HUES48 (cell line): ENCODE measurements around the gene URM1.

ENCODE experiments used
- H3K27ac ChIP-seq: one replicate; pipeline ENCODE4 v1.7.0; 2013; ENCODE audit warnings: low read depth, low read length, inconsistent platforms
- H3K27me3 ChIP-seq: 2 replicates; pipeline ENCODE4 v1.6.1; 2013; ENCODE audit warnings: mild to moderate bottlenecking, low read length; ENCODE audit not compliant: control insufficient read depth, insufficient read depth
- H3K36me3 ChIP-seq: 2 replicates; pipeline ENCODE4 v1.6.1; 2013; ENCODE audit warnings: low read length; ENCODE audit not compliant: control insufficient read depth, insufficient read depth
- H3K4me1 ChIP-seq: 2 replicates; pipeline ENCODE4 v1.6.1; 2013; ENCODE audit warnings: mild to moderate bottlenecking, low read length; ENCODE audit not compliant: control insufficient read depth, insufficient read depth
- H3K4me3 ChIP-seq: 2 replicates; pipeline ENCODE4 v1.5.1; 2013; ENCODE audit warnings: mild to moderate bottlenecking, low read depth, low read length
- H3K9ac ChIP-seq: 2 replicates; pipeline ENCODE4 v1.6.1; 2013; ENCODE audit warnings: mild to moderate bottlenecking, low read depth, low read length, moderate library complexity
- H3K9me3 ChIP-seq: 2 replicates; pipeline ENCODE4 v1.6.1; 2013; ENCODE audit warnings: low read length; ENCODE audit not compliant: control insufficient read depth, insufficient read depth

URM1 gene

DNA sequence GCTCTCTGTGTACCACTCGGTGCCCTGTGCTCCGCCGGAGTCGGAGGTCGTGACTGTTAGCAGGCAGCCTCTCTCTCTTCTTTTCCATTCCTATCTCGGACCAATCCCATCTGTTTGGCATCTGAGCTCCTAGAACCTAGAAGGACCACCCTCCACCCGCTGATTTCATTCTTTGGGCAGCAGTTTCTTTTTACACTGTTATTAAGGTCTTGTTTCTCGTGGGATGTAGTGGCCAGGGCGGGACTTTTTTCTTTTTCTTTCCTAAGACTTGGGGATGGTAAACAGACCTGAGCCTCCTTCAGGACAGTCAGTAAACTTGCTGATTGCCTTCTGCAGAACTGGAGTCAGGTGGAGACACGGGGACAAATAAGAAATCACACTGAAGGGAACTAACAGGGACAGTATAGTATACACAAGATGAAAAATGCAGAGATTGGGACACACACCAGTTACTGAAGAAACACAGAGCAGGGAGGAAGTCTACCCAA lies 500 bp downstream of the URM1 start:
- peak overlapping the region; percentile 98 for H3K4me3 ChIP-seq
- H3K9me3 ChIP-seq: no peaks in the 10 kb centered on the region
- H3K4me1 ChIP-seq: peaks cover 4% of the 10 kb centered on the region; the same call in 1 of the 2 replicates
- H3K27ac ChIP-seq: peak overlapping the region; percentile 71
- H3K9ac ChIP-seq: peak overlapping the region; percentile 64
- peaks cover 4% of the 10 kb centered on the region; the same call in 1 of the 2 replicates for H3K36me3 ChIP-seq
- H3K27me3 ChIP-seq: peaks cover 24% of the 10 kb centered on the region

DNA sequence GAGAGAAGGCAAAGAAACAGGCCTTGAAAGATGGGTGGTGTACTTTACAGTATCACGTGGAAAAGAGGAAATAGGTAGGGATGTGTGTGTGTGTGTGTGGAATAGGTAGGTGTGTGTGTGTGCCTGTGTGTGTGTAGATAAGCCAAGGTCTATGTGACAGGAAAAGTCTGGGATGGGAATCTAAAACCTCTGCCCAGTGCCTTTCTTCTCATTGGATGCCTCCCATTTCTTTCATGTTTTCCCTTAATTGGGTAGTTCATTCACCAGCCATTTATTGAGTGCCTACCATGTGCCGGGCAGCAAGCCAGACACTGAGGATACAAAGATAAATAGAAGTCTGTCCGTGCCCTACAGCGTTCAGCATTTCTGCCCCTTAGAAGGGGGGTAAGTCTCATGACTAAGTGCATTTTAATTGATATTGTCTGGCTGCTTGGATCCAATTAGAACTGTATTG lies 1.0 kb downstream of the URM1 start:
- H3K4me3 ChIP-seq: peak overlapping the region; percentile 98
- H3K4me1 ChIP-seq: peaks cover 4% of the 10 kb centered on the region; the same call in 1 of the 2 replicates
- peaks cover 4% of the 10 kb centered on the region; the same call in 1 of the 2 replicates for H3K36me3 ChIP-seq
- peaks cover 18% of the 10 kb centered on the region for H3K27me3 ChIP-seq
- no peaks in the 10 kb centered on the region for H3K9me3 ChIP-seq
- H3K9ac ChIP-seq: no peak overlapping the region
- no peak overlapping the region for H3K27ac ChIP-seq

GRCh38 chr9:128372784-128373183 lies 1.6 kb downstream of the URM1 start:
- H3K4me1 ChIP-seq: peaks cover 4% of the 10 kb centered on the region; the same call in 1 of the 2 replicates
- peaks cover 6% of the 10 kb centered on the region; the same call in 1 of the 2 replicates for H3K36me3 ChIP-seq
- no peak overlapping the region for H3K27ac ChIP-seq
- no peaks in the 10 kb centered on the region for H3K9me3 ChIP-seq
- H3K9ac ChIP-seq: no peak overlapping the region
- peaks cover 12% of the 10 kb centered on the region for H3K27me3 ChIP-seq
- H3K4me3 ChIP-seq: no peak overlapping the region

GRCh38 chr9:128374221-128374675 lies 3.1 kb downstream of the URM1 start:
- Histone ChIP-seq H3K9ac (no peak overlapping the region), H3K4me3 (no peak overlapping the region), H3K9me3 (no peaks in the 10 kb centered on the region), H3K36me3 (peaks cover 9% of the 10 kb centered on the region), H3K27me3 (peaks cover 3% of the 10 kb centered on the region), H3K4me1 (peaks cover 4% of the 10 kb centered on the region; the same call in 1 of the 2 replicates), H3K27ac (no peak overlapping the region)

DNA sequence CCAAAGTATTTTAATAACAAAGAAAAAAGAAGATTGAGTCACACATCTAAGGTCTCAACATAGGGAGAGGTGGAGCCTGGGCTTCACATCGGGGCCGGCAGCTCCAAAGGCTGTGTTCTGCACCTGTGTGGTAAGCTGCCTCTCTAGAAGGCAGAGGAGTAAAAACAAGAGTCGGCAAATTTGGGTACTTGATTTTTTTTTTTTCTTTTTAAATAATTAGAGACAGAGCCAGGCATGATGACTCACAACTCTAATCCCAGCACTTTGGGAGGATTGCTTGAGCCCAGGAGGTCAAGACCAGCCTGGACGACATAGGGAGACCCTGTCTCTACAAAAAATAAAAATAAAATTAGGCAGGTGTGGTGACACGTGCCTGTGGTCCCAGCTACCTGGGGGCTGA lies 4.7 kb downstream of the URM1 start:
- Histone ChIP-seq H3K9ac (no peak overlapping the region), H3K9me3 (no peaks in the 10 kb centered on the region), H3K36me3 (peaks cover 9% of the 10 kb centered on the region), H3K4me3 (no peak overlapping the region), H3K27ac (no peak overlapping the region), H3K4me1 (peaks cover 4% of the 10 kb centered on the region; the same call in 1 of the 2 replicates), H3K27me3 (no peaks in the 10 kb centered on the region)

GRCh38 chr9:128382261-128382660 lies 11.1 kb downstream of the URM1 start:
- Histone ChIP-seq H3K9ac (no peak overlapping the region), H3K4me1 (peaks cover 41% of the 10 kb centered on the region), H3K27me3 (peaks cover 55% of the 10 kb centered on the region), H3K4me3 (peak overlapping the region; percentile 42), H3K36me3 (peaks cover 14% of the 10 kb centered on the region), H3K9me3 (no peaks in the 10 kb centered on the region), H3K27ac (peak overlapping the region; percentile 70)

DNA sequence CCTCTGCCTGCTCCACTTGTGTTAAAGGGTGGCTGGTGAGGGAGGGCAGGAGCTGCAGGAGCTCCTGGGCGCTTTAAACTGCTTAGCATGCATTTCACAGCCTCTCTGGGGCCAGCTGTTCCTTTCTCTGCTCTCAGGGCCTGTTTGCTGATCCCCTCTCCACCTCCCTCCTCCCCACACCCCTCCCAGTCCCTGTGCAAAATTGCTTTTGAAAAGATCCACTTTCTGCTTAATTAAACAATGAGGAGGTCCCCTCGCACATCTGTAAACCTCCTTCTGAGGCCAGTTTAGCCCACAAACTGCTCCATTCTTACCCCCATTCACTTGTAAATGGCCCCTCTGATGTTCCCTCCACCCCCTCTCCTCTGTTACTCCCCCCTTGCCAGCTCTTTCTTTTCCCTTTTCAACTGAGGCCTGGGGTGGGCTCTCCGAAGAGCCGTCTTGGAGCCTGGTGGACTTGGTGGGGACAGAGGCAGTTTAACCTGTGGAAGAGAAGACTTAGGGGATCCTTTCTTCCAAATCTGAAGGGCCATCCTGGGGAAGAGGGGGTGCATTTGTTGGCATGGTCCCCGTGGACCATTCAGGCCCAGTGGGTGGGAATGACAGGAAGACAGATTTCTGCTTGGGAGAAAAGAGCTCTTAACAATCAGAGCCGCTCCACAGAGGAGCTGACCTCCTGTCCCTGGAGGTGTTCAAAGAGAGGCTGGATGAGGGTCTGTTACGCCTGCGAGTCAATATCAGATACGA lies 12.0 kb downstream of the URM1 start:
- Histone ChIP-seq H3K9ac (no peak overlapping the region), H3K27ac (peak overlapping the region; percentile 70), H3K9me3 (no peaks in the 10 kb centered on the region), H3K36me3 (peaks cover 18% of the 10 kb centered on the region), H3K4me3 (peak overlapping the region; percentile 42), H3K27me3 (peaks cover 63% of the 10 kb centered on the region), H3K4me1 (peaks cover 41% of the 10 kb centered on the region)

GRCh38 chr9:128383791-128384190 lies 12.6 kb downstream of the URM1 start:
- Histone ChIP-seq H3K27ac (peak overlapping the region; percentile 70), H3K36me3 (peaks cover 24% of the 10 kb centered on the region), H3K27me3 (peaks cover 69% of the 10 kb centered on the region), H3K9ac (no peak overlapping the region), H3K9me3 (no peaks in the 10 kb centered on the region), H3K4me1 (peaks cover 41% of the 10 kb centered on the region), H3K4me3 (0 out of 2 replicates have a peak overlapping the region, but pooled peaks have one; percentile 0)

GRCh38 chr9:128384801-128385495 lies 13.8 kb downstream of the URM1 start:
- Histone ChIP-seq H3K9ac (no peak overlapping the region), H3K27me3 (peaks cover 80% of the 10 kb centered on the region), H3K4me3 (no peak overlapping the region), H3K4me1 (peaks cover 46% of the 10 kb centered on the region), H3K36me3 (peaks cover 32% of the 10 kb centered on the region), H3K27ac (no peak overlapping the region), H3K9me3 (no peaks in the 10 kb centered on the region)

DNA sequence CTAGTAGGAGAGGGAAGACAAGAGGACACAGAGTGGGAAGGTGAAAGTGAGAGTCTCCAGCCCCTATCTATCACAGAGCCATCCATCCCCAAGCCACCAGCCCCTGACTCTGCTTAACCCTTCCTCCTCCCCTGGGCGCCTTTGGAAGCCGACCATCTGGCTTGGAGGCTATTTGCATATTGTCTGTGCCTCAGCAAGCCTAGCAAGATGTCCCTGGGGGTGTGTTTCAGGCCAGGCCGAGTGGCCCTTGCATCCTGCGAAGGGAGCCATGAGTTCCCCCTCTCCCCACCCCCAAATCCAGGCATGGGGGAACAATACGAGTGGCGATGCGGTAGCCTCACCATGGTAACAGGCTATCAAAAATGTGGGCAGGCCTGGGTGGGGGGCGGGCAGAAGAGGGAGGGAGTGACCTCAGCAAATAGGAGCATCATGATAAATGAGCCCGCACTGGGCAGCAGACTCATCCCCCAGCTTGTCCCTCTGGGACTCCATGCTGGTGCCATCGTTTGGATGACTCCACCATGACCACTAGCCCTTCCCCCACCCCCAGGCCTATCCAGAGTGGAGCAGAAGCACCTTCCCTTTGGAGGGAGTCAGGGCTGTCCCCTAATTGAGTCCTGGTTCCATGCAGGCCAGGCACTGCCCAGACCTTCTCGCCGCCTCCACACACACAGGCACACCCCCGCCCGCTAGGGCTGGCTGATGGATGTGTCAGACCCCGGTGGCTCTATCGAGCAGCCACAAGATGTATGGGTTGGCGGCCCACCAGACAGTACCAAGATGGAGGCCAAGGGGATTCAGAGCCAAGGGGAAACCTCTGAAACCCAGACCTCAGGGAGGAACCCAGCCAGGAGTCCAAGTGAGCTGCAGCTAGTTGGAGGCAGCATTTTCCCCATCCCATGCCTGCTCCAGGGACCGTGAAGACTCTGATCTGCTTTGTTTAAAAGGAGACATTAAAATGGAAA lies 14.6 kb downstream of the URM1 start:
- Histone ChIP-seq H3K4me3 (no peak overlapping the region), H3K36me3 (peaks cover 32% of the 10 kb centered on the region), H3K9me3 (no peaks in the 10 kb centered on the region), H3K9ac (no peak overlapping the region), H3K27me3 (peaks cover 89% of the 10 kb centered on the region), H3K4me1 (peaks cover 53% of the 10 kb centered on the region), H3K27ac (no peak overlapping the region)
